Measurements from ENCODE around the gene RORC.
A peak's percentile ranks its signal among the peaks of the same experiment; 100 is the strongest.
"Not testable (repeated sequence)": the region's sequence is repeated elsewhere in the genome, so short reads cannot be mapped to it uniquely, and the experiment has no call there.

RORC gene

DNA sequence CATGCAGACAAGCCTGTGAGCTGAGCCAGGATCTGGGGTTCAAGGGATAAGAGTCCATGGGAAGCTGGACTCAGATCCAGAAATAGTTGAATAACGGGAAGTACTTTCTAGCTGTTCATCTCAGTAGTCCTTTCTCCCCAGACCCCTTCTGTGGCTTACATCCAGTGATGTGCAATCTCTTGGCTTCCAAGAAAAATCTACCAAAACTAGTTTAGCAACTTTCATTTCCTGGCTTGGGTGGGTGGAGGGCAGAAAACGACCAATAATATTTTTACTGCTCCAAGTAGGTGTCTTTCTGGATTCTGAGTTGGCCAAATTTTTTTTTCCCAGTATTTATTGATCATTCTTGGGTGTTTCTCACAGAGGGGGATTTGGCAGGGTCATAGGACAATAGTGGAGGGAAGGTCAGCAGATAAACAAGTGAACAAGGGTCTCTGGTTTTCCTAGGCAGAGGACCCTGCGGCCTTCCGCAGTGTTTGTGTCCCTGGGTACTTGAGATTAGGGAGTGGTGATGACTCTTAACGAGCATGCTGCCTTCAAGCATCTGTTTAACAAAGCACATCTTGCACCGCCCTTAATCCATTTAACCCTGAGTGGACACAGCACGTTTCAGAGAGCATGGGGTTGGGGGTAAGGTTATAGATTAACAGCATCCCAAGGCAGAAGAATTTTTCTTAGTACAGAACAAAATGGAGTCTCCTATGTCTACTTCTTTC is 63.1 kb downstream of the RORC start:
- not testable (repeated sequence) for DNase-seq

DNA sequence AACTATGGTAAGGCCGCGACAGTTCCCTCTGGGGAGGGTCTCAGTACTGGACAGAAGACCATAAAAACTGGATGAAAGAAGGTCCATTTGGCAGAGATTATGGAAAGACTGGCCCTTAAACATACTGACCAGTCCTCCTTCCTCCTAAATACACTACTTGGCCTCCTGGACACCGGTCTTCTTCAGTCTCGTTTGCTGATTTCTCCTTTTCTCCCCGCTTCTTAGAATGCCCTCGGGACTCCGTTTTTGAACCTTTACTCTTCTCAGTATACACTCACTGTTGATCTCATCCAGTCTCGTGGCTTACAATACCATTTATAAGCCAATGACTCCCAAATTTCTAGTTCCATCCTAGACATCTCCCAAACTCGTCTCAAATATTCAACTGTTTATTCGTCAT is 67.6 kb downstream of the RORC start:
- DNase-seq = no peak

DNA sequence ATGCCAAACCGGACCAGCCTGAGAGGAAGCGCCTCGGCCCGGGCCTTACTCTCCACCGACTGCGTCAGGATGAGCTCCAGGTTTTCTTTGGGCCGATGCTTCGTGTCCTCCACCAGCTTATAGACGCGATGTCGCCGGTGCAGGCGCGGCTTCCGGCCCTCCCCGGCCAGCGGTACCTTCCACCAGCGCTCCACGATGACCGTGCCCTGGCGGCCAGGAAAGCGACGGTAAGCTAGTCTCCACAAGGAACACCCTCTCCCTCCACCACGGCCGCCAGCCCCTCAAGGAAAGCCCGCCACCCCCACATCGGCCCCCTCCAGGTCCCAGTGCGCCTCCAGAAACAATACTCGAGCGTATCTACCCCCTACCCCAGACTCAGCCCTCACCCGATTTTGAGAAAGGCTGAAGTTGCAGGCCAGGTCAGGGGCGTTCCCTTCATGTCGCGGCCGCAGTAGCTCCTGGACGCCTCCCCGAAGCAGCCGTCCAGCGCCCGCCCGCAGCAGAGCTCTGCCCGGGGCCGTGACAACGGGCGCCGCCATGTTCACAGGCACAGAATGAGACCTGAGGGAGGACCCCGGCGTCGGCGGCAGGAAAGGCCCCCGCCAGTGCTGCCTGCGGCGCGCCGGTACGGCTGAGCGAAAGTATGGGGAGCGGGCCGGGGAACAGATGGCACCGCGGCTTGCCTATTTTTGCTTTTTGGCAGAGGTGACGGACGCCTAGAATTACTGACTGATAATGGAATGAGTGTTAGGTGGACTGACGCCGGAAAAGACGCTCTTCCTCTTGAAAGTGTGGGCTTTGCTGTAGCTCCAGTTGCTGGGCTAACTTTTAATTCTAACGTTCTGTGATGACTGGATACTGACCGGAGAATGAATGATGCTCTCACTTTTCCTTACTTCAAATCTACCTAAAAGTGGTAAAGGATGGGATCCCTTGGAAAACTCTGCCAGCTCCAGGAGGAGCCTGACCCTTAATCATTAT is 68.4 kb downstream of the RORC start, which contains the start of gene MRPL9:
Gene MRPL9, minus strand, starts transcription at position 556 of the 981 bp plus-strand sequence. Its CDS starts 17 bp downstream, at position 539.
- DNase-seq = peak; percentile 81

DNA sequence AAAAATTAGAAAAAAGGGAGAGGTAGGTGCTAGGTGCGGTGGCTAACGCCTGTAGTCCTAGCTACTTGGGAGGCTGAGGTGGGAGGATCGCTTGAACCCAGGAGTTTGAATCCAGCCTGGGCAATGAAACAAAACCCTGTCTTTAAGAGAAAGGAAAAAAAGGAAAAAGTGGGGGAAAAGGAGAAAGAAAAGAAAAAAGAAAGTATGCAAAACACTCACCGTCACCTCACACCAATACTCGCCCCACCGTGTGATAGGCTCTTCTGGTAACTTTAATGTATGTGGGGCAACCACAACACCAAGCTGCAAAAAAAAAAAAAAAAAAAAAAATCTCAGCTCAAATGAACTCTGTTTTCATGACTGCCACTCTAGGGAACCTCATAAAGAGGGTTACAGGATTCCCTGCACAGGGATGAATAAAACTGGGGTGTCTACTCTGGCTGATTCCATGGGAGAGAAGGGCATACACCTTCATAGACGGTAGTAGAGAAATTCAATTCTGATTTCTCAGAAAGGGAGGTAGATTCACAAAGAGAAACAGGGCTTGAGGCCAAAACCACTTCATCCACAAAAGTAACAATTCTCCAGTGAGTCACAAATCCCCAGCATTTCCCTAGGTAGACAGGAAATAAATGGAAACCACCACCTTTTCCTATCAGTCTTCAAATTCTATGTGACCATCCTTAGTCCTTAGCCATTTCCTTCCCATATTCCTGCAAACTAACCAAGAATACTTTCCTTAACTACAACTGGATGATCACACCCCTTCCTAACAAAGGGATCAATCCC is 70.8 kb downstream of the RORC start:
- no peak for DNase-seq

DNA sequence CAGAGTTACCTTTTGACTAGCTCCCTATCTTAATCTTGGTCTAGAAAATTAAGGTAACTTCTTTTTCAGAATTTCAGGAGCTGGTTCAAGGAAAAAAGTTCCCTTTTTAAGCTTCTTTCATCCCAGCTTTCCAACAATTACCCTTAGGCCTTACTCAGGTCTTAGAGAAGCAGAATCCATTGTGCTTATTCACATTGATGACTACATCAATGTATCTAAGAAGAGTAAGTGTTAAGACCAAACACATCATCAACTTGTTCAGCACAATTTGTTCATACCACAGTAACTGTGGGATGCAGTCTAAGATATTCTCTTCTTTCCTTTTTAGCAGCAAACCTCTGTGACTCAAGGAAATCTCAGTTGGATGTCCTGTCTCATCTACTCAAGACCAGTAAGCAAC is 72.4 kb downstream of the RORC start:
- no peak for DNase-seq

DNA sequence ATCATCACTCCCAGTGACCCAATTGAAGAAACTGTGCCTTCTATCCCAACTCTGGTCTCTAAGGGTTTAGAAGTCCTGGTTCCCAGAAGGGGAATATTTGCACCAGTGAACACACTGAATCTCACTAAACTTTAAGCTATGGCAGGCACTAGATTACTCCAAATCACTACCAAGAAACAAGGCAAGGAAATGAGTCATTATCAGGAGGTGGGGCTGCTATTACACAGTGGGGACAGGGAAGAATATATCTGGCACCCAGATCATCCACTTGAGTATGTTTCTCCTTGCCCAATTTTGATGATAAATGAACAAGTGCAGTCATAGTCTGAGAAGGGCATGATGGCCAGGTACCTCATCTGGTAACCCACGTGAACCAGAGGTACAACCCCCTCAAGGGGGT is 75.3 kb downstream of the RORC start:
- no peak for DNase-seq

Measured in CD4-positive, alpha-beta T cell treated with Interferon gamma for 1 hour (primary cell).